ENCODE data around the gene KCNH1.
A peak's percentile ranks its signal among the peaks of the same experiment; 100 is the strongest.

KCNH1 gene, protein sequence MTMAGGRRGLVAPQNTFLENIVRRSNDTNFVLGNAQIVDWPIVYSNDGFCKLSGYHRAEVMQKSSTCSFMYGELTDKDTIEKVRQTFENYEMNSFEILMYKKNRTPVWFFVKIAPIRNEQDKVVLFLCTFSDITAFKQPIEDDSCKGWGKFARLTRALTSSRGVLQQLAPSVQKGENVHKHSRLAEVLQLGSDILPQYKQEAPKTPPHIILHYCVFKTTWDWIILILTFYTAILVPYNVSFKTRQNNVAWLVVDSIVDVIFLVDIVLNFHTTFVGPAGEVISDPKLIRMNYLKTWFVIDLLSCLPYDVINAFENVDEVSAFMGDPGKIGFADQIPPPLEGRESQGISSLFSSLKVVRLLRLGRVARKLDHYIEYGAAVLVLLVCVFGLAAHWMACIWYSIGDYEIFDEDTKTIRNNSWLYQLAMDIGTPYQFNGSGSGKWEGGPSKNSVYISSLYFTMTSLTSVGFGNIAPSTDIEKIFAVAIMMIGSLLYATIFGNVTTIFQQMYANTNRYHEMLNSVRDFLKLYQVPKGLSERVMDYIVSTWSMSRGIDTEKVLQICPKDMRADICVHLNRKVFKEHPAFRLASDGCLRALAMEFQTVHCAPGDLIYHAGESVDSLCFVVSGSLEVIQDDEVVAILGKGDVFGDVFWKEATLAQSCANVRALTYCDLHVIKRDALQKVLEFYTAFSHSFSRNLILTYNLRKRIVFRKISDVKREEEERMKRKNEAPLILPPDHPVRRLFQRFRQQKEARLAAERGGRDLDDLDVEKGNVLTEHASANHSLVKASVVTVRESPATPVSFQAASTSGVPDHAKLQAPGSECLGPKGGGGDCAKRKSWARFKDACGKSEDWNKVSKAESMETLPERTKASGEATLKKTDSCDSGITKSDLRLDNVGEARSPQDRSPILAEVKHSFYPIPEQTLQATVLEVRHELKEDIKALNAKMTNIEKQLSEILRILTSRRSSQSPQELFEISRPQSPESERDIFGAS
- 0 to 0.18 (median 0.06) reads per million in 18 experiments for total RNA-seq

DNA sequence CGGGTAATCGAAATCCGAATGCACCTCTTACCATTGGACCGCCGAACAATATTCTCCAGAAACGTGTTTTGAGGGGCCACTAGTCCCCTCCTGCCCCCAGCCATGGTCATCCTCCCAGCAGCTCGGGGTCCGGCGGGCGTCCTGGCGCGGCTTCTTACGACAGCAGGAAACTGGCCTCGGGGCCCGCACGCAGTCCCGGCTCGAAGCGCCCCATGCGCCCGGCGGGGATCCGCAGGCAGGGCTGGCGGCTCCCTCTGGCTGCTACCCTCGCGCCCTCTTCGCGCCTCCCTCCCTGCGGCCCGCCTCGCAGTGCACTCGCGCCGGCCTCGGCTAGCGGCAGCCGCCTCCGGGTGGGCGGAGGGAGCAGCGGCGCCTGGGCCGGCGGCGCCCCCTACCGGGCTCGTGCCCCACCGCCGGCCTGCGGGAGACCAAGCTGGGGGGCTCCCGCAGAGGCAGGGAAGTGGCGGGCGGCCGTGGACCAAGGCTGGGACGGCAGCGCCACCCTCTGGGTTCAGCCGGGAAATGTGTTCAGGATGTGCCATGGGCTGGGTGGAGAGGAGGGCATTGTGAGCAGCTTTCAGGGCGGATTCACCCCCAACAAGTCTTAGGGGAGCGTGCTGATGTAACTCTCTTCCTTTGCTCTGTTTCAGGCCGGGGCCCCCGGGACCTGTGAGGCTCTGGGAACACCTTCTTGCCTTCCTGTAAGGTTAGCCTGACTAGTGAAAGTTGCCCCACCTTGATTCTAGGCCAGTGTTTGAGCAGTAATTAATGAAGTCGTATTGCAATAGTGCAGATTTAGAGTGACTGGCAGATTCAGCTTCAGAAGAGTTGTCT is at the start of gene KCNH1:
Gene KCNH1, minus strand, starts transcription at position 313 of the 834 bp plus-strand sequence. Its CDS starts 203 bp downstream, at position 110.
- peak; percentile 54 to 68 for DNase-seq

DNA sequence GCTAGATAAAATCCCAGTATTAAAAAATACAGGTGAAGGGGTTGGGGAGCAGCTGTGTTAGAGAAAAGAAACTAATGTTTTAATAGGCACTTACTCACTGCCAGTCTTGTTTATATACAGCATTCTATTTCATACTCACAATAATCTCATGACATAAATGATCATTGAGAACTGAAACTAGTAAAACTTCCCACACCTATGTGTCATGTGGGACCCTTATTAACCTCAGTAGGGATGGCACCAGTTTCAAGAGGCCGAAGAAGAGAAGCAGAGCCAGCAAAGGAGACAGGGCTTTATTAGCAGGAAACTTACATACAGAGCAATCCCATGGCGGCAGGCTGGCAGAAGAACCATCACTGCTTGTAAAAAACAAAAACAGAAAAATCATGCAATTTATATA is 48.8 kb upstream of the KCNH1 start:
- DNase-seq = no peak

DNA sequence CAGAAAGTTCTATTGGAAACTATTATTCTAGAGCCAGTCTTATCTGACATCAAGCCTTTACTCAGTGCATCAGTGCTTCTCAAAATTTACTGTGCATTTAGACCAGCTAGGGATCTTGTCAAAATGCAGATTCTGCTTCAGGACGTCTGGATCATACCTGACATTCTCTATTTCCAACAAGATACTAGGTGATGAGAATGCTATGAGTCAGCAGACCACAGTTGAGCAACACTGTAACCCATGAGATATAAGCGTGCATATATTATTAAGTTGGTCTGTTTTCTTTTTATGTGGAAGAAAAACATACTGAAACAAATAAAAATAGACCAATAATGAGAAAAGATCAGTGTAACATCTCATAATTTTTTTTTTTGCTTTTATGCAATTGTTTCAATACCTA is 40.4 kb upstream of the KCNH1 start:
- DNase-seq = no peak

DNA sequence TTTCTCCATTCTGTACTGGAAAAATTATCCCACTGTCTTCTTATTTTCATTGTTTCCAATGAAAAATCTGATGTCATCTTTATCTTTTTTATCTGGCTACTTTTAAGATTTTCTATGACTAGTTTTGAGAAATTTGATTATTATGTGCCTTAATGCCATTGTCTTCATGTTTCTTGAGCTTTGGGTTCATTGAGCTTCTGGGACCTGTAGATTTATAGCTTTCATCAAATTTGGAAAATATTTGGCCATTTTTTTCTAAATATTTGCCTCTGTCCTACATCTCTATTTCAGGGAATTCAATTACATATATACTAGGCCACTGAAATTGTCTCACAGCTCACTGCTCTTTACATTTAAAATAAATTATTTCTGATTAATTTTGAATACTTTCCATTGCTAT is 38.7 kb upstream of the KCNH1 start:
- no peak for DNase-seq

DNA sequence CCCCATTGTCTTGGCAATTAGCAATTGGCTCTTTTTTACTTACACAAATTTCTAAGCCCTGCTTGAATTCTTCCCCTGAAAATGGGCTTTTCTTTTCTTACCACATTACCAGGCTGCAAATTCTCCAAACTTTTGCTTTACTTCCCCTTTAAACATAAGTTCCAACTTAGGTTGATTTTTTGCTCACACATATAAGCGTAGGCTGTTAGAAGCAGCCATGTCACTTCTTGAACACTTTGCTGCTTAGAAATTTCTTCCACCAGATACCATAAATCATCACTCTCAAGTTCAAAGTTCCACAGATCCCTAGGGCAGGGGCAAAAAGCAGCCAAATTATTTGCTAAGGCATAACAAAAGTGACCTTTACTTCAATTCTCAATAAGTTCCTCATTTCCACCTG is 35.4 kb upstream of the KCNH1 start:
- no peak for DNase-seq

DNA sequence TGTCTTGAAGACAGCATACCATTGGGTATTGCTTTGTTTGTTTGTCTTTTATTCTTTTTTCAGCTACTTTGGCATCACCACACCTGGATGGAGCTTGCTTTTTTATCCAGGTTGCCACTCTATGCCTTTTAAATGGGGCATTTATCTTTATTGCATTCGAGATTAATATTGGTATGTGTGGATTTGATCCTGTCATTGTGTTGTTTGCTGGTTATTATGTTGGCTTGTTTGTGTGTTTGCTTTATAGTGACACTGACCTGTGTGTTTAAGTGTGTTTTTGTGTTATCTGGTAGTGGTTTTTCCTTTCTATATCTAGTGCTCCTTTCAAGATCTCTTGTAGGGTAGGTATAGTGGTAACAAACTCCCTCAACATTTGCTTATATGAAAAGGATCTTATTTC is 24.9 kb upstream of the KCNH1 start:
- DNase-seq = no peak

DNA sequence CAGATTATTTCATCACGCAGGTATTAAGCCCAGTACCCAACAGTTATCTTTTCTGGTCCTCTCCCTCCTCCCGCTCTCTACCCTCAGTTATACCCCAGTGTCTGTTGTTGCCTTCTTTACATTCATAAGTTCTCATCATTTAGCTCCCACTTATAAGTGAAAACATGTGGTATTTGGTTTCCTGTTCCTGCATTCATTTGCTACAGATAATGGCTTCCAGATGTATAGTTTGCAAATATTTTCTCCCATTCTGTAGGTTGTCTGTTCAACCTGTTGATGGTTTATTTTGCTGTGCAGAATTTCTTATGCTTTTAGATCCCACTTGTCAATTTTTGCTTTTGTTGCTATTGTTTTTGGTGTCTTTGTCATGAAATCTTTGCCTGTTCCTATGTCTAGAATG is 21.1 kb upstream of the KCNH1 start:
- DNase-seq = no peak

DNA sequence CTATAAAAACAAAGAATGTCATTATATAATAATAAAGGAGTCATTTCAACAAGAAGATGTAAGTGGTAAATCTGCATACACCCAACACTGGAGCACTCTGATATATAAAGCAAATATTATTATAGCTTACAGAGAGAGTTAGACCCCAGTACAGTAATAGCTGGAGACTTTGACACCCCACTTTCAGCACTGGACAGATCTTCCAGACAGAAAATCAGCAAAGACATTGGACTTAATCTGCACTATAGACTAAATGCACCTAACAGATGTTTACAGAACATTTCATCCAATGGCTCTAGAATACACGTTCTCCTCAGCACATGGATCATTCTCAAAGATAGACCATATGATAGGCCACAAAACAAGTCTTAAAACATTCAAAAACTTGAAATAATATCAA is 20.0 kb upstream of the KCNH1 start:
- no peak for DNase-seq

DNA sequence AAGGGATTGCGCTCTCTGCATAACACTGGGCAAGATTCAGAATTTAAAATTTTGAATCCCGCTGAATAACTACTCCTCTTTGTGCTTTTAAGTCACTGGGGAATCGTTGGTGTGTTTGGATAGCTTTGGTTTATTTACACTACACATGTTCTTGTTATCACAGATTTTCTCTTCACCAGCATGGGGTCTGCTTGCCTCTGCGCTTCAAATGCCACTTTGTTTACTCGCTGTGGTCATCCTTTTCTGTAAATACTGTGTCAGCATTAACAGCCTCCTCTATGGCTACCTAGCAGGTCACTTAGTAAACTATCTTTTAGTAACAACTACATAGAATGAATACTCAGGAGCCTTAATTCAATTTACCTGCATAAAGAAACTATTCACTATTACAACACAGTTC is 14.4 kb upstream of the KCNH1 start:
- DNase-seq = no peak

DNA sequence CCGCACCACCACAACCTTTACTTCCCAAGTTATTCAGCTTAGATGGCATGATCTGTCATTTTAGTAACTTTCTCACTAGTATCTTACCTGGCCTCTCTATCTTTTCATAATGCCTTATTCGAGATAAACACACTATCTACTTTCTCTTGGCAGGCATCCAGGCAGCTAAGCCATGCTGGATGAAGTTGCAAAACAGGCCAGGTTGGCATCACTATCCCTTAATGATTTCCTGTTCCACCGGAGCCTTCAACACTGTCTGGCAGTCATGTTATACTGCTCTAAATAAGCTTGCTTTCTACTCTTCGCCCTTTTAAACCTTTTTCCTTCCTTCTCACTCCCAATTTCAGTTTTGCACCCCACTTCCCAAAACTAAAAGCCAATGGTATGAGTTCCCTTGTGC is 12.0 kb upstream of the KCNH1 start:
- DNase-seq = no peak

DNA sequence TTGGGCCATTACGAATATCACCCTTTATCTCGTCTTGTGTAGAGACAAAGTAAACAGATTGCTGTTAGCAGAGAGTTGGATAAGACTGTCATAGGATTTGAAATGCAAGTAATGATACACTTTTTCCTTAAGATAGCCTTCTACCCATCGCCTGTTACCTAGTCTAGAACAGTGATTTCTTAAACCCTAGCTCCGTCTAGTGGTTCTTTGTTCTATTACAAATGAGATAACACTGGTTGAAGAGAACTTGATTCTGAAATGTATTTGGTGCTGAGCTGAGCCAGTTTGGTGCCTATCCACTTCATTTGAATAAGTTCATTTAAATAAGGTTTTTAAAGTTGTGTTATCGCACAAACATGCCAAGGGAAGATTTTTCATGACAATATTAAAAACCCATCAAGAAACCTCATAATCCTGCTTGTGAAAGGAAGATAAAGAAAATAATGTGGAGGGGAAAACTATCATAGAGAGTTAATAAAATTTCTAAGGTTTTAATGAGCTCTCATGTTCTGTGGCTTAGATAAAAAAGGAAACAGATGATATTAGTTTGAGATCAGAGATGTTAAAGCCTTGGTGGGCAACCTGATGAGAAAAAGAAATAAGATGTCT is 1.5 kb upstream of the KCNH1 start:
- DNase-seq = peak; percentile 25 to 45

DNA sequence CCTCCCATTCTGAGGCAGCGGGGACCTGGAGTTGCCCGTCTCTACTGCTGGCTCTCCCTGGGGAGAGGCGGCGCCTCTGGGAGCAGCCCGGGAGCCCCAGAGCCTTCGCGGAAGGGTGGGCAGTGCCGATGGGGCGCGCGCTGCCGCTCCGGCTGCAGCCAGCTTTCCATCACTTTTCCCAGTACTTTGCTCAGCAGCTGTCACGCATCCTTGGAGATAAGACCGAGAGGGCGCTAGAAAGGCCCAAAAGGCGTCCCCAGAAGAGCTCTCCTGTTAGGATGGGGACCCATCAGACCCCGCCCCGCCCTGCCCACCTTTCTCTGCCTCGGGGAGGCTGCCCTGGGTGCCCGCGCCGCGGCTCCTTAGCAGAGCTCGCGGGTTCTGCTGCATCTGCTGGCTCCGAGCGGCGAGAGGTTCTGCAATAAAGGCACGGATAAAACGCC is 534 bp downstream of the KCNH1 start:
- no peak for DNase-seq

DNA sequence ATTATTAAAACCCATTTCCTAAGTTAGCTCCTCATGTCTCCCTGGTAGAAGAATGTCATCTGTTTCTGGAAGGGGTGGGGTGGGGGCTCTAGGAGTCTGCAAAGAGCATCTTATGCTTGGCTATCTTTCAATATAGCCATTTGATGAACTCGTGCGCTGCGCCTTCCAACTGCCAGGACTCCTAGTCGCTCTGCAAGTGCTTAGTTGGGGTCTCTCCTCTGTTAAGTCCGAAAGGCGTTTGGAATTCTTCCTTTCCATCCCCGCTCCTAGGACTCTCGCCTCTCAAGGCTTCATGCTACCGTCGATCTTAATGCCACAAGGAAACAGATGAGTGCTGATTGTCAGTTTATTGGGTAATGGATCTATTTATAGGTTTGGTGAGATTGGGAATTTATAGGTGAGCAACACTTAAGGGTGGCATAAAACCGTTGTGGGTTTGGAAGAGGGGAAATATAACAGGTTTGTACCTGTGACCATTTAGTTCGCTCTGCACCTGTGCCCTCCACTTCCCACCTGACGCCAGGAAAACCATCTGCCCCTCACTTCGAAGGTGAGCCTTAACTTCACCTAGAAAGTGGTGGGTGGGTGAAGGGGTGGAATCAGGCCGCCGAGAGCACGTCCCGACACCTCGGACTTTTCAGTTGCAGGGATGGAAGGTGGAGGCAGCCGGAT is 1.1 kb downstream of the KCNH1 start:
- no peak for DNase-seq

DNA sequence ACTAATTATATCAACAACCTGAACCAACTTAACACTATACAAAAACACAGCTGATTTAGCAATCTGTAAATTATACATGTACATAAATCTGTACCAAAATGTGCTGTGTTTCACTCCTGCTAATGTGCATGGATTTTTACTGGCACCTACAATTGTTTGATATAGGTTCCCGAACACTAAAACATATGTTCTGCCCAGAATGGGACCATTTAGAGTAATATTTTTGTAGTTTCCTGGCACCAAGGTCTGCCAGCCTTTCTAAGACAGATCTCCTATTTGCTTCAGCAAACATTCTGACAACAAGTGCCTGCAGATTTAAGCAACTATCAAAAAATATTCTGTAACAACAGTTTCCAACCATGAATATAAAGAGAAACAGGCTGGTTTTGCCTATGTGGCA is 4.2 kb downstream of the KCNH1 start:
- no peak for DNase-seq

DNA sequence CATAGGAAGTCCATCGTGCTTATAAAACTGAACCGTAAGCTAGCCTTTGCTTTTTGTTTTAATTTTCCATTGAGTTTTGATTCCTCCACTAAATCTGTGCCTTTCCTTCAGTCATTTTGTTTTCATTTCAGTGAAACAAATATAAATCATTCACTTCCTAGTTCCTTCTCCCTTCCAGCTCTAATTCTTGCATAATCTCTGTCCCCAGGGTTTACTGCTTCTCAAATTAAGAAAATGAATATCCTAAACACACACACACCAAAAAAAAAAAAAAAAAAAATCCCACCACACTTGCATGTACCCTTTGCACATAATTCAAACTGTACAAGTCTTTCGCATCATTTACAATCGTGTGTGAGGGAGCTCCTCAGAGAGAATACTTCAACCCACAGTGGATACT is 6.8 kb downstream of the KCNH1 start:
- no peak for DNase-seq

DNA sequence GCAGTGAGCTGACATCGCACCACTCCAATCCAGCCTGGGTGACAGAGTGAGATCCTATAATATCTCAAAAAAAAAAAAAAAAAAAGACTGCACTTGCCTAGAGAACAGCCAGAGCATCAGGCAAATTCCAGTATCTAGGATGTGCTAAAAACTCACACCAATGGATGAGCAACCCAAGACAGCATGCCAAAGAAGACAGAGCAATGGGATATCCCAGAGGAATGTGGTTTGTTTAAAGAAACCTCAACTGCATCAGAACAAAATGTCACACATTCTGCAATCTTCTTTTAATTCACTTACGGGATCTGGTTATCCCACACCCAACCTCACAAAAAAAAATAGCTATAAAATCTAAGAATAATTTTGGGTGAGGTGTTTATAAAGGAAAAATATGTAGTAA is 7.3 kb downstream of the KCNH1 start:
- DNase-seq = no peak

DNA sequence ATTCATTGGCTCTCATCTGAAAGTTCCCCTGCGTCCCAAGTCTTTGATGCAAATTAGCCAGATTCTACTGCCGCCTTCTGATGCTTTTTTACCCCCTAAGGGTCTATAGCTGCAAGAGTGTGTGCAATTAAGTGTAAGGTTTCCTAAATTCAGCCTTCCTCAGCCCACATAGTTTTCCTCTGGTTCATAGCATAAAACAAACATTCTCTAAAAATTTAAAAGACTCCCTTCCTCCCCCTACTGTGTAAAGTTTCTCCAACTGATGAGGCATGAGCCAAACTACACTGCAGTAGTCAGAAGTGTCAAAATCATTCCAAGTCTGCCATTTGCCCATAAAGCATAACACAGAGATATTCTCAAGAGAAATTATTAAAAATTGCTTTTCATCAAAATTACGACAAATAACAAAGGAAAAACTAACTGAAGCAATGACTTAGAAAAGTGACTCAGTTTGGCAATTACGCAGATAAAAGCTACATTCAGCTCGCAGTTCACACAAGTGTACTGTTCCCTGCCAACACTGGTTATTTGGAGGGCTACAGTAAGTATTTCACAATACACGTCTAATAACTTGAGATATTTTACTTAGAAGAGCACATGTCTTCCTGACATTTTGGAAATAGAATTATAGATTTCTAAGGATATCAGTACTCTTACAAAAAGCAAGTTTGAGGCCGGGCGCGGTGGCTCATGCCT is 15.4 kb downstream of the KCNH1 start:
- DNase-seq = no peak

DNA sequence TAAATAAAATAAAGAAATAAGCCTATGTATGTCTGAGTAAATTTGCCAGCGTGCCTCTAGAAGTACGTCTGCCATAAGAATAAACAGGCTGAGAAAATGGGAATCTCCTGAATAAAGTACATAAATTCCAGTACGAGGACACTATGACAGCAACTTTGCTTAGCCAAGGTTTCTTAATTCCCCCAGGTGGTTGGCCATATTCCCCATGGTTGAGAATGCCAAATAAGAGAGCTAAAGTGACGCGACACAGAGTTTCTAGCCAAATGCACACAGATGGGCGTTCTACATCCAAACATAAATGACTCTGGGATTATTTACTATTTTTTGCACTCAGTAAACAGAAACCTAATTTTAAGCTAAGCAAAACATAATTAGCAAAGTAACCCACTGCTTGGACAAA is 19.5 kb downstream of the KCNH1 start:
- no peak for DNase-seq

DNA sequence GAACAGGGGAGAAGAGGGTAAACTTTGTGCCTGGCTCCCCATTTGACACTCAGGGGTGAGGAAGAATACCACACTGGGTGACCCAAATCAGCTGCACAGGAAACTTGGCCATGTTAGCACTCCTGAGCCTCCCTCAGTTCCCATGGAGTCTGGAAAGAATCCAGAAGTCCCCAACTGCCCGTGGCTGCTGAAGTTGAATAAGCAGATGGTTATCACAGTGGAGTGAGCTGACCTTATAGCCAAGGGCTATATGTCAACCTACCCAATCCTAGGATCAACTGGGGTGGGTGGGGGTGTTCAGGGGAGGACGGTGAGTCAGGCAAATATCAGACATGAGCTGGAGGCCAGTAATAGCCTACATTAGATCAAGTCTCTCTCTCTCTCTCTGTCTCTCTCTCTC is 20.4 kb downstream of the KCNH1 start:
- no peak for DNase-seq

DNA sequence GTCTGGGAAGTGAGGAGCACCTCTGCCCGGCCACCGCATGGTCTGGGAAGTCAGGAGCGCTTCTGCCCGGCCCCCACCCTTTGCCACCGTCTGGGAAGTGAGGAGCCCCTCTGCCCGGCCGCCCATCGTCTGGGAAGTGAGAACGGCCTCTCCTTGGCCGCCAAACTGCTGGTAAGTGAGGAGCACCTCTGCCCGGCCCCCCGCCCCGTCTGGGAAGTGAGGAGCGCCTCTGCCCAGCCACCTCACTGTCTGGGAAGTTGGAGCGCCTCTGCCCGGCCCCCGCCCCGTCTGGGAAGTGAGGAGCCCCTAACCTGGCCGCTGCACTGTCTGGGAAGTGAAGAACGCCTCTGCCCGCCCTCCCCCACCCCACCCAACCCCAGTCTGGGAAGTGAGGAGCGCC is 22.6 kb downstream of the KCNH1 start:
- DNase-seq = no peak

DNA sequence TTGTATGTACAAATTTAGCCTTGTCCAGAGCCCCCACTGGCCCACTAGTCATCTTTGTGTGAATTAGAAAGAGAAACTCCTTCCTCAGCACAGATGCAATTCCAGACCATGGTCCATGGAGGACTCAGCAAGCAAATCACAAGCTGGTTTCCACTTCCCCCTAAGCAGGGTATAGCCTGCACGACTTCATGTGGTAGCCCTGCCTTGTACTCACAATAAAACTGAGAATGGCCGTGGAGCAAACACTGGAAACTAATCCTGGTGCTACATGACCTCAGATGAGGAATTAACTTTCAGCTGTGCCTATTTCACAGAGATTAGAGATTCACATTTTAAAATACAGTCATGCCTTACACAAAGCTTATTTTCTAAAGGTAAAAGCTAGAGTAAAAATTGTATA is 32.5 kb downstream of the KCNH1 start:
- no peak for DNase-seq

Measured in inflammatory macrophage (primary cell).